Neural crest cell (in vitro differentiated cells): ENCODE data around the gene TAS2R31. TPM values are rescaled to one million over a fixed set of nuclear protein-coding genes. Genes with fewer than 3 reads are reported as not detected.
"Not testable (repeated sequence)": the region's sequence is repeated elsewhere in the genome, so short reads cannot be mapped to it uniquely, and the experiment has no call there.

Experiments
- DNase-seq: peaks from one replicate; pipeline ENCODE4 v3.0.0; 2021; ENCODE audit warnings: low read depth, mixed read lengths, low spot score
- H3K27ac Mint-ChIP-seq: one replicate; pipeline ENCODE4 v1.8.0; 2021; ENCODE audit warnings: mild to moderate bottlenecking, mixed read lengths; ENCODE audit not compliant: unreplicated experiment
- H3K27me3 Mint-ChIP-seq: 2 replicates; pipeline ENCODE4 v1.8.0; 2021; ENCODE audit warnings: low read depth, mild to moderate bottlenecking, mixed read lengths
- H3K36me3 Mint-ChIP-seq: 2 replicates; pipeline ENCODE4 v1.8.0; 2021; ENCODE audit warnings: low read depth, mild to moderate bottlenecking, mixed read lengths
- H3K4me1 Mint-ChIP-seq: 2 replicates; pipeline ENCODE4 v1.8.0; 2021; ENCODE audit warnings: mixed read lengths
- H3K4me3 Mint-ChIP-seq: one replicate; pipeline ENCODE4 v1.8.0; 2021; ENCODE audit warnings: mild to moderate bottlenecking, mixed read lengths
- H3K9me3 Mint-ChIP-seq: 2 replicates; pipeline ENCODE4 v1.8.0; 2021; ENCODE audit warnings: mixed read lengths
- total RNA-seq: library from RNA; stranded (reverse); gene quantifications from 2 replicates; pipeline ENCODE4 v1.2.1, GENCODE V29; 2021
- TF ChIP-seq, protein P1 (sequence below): fragments of 200-600 bp; sonication (generic); conservative IDR thresholded peaks from 2 replicates; pipeline ENCODE4 v1.5.0; 2021; ENCODE audit warnings: antibody characterized with exemption, mild to moderate bottlenecking

Gene TAS2R31
- total RNA-seq, 1 donor from 2014 or later: 2.5 TPM

DNA sequence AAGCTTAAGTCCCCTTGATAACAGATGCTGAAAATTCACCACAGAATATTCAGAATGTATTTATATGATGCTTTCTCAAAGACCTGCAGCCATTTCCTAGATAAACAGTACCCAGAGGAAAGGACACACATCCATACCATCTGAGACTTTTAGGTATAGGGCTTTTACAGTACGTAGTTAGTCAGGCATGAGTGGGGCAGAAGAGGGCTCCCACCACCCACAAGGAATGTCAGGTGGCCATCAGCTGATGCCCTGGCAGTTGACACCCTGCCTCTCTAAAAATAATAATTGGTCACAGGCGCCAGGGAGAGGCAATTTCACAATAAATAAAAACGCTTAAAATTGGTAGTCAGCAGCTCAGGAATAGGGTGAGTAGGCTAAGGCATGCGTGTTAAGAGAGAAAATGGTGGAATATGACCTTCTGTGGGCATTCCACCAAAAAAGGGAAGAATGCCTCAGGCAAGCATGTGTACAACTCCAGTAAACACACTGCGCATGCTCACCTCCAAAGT, 38.7 kb upstream of the TAS2R31 start:
- H3K27ac Mint-ChIP-seq: no peak overlapping the region
- H3K9me3 Mint-ChIP-seq: peaks cover 4% of the 10 kb centered on the region
- no peak overlapping the region for H3K4me3 Mint-ChIP-seq
- no peaks in the 10 kb centered on the region for H3K4me1 Mint-ChIP-seq
- H3K36me3 Mint-ChIP-seq: peaks cover 18% of the 10 kb centered on the region
- DNase-seq: no peak
- TF ChIP-seq, protein P1, sequence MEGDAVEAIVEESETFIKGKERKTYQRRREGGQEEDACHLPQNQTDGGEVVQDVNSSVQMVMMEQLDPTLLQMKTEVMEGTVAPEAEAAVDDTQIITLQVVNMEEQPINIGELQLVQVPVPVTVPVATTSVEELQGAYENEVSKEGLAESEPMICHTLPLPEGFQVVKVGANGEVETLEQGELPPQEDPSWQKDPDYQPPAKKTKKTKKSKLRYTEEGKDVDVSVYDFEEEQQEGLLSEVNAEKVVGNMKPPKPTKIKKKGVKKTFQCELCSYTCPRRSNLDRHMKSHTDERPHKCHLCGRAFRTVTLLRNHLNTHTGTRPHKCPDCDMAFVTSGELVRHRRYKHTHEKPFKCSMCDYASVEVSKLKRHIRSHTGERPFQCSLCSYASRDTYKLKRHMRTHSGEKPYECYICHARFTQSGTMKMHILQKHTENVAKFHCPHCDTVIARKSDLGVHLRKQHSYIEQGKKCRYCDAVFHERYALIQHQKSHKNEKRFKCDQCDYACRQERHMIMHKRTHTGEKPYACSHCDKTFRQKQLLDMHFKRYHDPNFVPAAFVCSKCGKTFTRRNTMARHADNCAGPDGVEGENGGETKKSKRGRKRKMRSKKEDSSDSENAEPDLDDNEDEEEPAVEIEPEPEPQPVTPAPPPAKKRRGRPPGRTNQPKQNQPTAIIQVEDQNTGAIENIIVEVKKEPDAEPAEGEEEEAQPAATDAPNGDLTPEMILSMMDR: no peak
- H3K27me3 Mint-ChIP-seq: no peaks in the 10 kb centered on the region

DNA sequence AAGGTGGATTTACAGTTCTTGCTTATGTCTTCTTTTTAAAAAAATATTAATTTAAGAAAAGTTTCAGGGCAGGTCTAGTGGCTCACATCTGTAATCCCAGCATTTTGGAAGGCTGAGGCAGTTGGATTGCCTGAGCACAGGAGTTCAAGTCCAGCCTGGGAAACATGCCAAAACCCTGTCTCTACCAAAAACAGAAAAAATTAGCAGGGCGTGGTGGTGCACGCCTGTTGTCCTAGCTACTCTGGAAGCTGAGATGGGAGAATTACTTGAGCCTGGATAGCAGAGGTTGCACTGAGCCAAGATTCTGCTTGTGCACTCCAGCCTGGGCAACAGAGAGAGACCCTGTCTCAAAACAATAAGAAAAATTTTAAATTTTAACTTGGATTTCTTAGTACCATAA, 36.3 kb upstream of the TAS2R31 start:
- no peak for DNase-seq
- peaks cover 4% of the 10 kb centered on the region for H3K9me3 Mint-ChIP-seq
- TF ChIP-seq, protein P1: no peak
- H3K36me3 Mint-ChIP-seq: peaks cover 21% of the 10 kb centered on the region
- no peaks in the 10 kb centered on the region for H3K27me3 Mint-ChIP-seq
- H3K4me3 Mint-ChIP-seq: no peak overlapping the region
- H3K4me1 Mint-ChIP-seq: no peaks in the 10 kb centered on the region
- H3K27ac Mint-ChIP-seq: no peak overlapping the region

DNA sequence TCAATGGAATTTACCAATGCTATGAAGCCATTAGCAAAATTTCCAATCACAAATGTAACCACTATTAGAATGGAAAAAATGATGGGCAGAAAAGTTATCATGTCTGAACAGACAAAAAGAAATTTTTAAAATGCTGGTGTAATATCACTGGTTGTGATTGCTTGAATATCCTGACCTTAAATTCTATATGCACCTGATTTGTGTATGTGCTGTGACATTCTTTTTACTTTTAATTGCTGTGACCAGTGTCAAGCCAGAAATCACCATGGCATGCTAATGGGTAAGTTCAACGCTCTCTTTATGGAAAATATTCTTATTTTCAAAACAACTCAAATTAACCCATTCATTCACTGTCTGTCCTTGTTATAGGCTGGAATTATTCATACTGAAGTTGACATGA, 31.0 kb upstream of the TAS2R31 start, which contains the start of gene TAS2R46:
Gene TAS2R46 (minus strand): TSS at position 101 of the 400 bp plus-strand sequence. CDS start 0 bp downstream, at position 101.
- peaks cover 14% of the 10 kb centered on the region for H3K36me3 Mint-ChIP-seq
- not testable (repeated sequence) for H3K27me3 Mint-ChIP-seq, H3K4me1 Mint-ChIP-seq, DNase-seq, H3K4me3 Mint-ChIP-seq, H3K9me3 Mint-ChIP-seq
- peak within 1 kb of the TSS; percentile 31 for H3K27ac Mint-ChIP-seq

DNA sequence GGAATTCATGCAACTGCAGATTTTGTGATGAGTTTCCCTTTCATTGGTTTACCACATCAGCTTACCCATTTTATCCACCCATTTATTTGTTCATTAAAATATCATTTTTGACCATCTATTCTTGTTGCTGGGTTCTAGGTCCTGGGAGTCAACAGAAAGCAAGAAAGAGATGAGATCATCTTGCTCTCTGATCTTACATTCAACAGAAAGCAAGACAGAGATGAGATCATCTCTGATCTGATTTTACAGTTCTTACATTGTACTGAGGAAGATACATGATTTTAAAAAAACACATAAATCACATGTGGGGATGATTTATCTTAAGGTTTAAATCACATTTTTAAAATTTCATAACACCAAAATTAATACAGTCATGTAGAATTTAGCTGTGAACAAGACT, 28.6 kb upstream of the TAS2R31 start:
- peaks cover 9% of the 10 kb centered on the region for H3K36me3 Mint-ChIP-seq
- no peaks in the 10 kb centered on the region for H3K27me3 Mint-ChIP-seq
- no peak overlapping the region for H3K4me3 Mint-ChIP-seq
- TF ChIP-seq, protein P1: no peak
- no peak overlapping the region for H3K27ac Mint-ChIP-seq
- no peaks in the 10 kb centered on the region for H3K9me3 Mint-ChIP-seq
- peaks cover 7% of the 10 kb centered on the region for H3K4me1 Mint-ChIP-seq
- DNase-seq: no peak

DNA sequence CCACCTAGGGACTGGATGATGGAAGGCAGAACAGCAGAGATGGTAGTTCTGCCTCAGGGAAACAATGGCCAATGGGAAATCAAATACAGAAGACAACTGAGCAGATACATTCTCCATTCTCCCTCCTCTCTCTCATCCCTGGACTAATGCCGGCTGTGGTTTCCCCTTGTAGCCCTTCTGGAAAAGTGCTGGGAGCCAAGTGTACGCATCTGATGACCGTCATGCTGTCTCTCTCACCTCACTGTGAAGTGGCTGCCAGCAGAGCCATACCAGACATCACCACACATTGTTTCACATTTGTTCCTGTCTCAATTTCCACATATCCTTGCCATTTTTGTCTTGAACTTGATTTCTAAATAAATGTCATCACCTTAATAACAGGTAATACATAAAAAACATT, 27.8 kb upstream of the TAS2R31 start:
- Mint-ChIP-seq H3K27me3 (no peaks in the 10 kb centered on the region), H3K4me1 (peaks cover 7% of the 10 kb centered on the region), H3K9me3 (no peaks in the 10 kb centered on the region), H3K27ac (no peak overlapping the region), H3K4me3 (no peak overlapping the region), H3K36me3 (peaks cover 6% of the 10 kb centered on the region)
- TF ChIP-seq, protein P1: no peak
- DNase-seq: no peak

DNA sequence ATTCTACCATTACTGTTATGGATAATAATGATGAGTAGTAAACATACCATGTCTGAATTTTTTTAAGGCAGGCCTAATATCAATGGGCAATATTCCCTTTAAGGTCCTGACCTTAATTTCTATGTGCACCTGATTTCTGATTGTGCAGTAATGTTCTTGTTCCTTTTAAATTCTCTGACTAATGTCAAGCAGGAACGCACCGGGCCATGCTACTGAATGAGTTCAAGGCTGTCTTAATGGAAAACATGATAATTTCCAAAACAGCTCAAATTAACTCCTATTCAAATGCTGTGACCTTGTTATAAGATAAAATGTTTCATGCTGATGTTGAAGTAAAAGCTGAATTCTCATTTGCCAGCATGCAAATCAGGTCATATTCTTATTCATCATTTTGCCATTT, 24.1 kb upstream of the TAS2R31 start:
- Mint-ChIP-seq H3K27ac (no peak overlapping the region), H3K9me3 (peaks cover 5% of the 10 kb centered on the region), H3K27me3 (no peaks in the 10 kb centered on the region), H3K4me3 (no peak overlapping the region), H3K4me1 (no peaks in the 10 kb centered on the region), H3K36me3 (peaks cover 27% of the 10 kb centered on the region)
- TF ChIP-seq, protein P1: no peak
- no peak for DNase-seq

DNA sequence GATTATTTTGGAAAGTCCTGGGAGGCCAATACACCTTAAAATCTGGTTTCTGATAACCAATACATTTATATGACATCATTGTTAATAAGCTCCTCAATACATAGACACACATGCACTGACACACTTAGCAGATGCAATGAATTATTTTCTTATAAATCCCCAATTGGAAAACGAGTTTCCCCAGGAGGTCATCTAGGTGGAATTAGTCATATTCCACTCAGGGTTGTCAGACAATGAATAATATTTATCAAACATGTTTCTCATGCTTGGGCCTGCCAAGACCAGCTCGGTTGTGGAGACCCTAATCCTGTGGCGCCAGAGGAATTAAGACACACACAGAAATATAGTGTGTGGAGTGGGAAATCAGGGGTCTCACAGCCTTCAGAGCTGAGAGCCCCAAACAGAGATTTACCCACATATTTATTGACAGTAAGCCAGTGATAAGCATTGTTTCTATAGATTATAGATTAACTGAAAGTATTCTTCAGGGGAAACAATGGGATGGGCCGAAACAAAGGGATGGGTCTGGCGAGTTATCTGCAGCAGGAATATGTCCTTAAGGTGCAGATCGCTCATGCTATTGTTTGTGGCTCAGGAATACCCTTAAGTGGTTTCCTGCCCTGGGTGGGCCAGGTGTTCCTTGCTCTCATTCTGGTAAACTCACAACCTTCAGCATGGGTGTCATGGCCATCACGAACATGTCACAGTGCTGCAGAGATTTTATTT, 18.8 kb upstream of the TAS2R31 start:
- not testable (repeated sequence) for H3K27ac Mint-ChIP-seq, H3K9me3 Mint-ChIP-seq, H3K4me3 Mint-ChIP-seq, H3K27me3 Mint-ChIP-seq, DNase-seq
- Mint-ChIP-seq H3K4me1 (peaks cover 11% of the 10 kb centered on the region), H3K36me3 (peaks cover 46% of the 10 kb centered on the region)

DNA sequence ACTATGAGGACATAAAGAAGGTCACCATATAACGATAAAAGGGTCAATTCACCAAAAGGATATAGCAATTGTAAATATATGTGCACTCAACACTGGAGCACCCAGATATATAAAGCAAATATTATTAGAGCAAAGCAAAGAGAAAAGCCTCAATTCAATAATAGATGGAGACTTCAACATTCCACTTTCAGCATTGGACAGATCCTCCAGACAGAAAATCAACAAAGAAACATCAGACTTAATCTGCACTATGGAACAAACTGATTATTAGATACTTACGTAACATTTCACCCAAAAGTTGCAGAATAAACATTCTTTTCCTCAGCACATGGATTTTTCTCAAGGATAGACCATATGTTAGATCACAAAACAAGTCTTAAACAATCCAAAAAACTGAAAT, 10.2 kb upstream of the TAS2R31 start:
- peaks cover 52% of the 10 kb centered on the region for H3K36me3 Mint-ChIP-seq
- DNase-seq, H3K27me3 Mint-ChIP-seq, H3K4me1 Mint-ChIP-seq, H3K4me3 Mint-ChIP-seq, H3K27ac Mint-ChIP-seq: not testable (repeated sequence)
- H3K9me3 Mint-ChIP-seq: peaks cover 16% of the 10 kb centered on the region
